ENCODE measurements around the gene NELFA.
"Not testable (repeated sequence)": the region's sequence is repeated elsewhere in the genome, so short reads cannot be mapped to it uniquely, and the experiment has no call there.

Gene NELFA

DNA sequence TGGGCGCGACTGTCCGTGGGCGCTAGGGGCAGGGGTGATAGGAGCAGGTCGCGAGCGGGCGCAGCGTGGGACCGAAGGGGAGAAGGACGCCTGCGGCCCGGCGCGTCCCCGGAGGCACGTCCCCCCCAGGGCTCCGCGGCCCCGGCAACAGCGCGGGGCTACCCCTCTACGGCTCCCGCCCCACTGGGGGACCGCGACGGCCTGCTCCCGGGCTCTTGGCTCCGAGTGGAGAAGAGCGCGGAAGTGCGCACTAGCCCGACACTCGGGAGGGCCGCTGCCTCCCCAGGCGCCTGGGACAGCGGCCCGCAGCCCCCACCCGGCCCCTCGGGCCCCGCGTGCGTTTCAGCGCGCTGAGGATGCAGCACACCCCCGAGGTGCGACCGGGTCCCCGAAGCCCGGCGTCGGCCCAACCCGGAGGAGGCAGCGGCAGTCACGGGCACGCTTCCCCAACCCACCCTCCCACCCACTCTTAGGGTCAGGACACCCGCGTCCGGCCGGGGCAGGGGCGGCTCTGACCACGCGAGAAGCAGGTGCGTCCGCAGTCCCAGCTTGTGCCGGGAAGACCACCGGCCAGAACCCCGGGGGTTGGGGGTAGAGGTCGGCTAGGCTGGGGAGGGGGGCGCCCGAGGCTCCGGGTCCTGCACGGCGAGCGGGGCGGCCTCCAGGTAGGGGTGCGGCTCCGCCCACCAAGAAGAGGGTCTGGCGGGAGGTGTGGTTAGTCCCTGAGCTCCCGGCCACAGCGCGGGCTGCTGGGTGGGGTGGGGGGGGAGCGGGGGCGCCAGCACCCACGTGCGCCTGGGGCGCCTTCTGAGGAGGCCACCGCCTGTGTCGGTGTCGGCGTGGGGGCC lies 31.8 kb upstream of the NELFA start:
- DNase-seq, result no peak

DNA sequence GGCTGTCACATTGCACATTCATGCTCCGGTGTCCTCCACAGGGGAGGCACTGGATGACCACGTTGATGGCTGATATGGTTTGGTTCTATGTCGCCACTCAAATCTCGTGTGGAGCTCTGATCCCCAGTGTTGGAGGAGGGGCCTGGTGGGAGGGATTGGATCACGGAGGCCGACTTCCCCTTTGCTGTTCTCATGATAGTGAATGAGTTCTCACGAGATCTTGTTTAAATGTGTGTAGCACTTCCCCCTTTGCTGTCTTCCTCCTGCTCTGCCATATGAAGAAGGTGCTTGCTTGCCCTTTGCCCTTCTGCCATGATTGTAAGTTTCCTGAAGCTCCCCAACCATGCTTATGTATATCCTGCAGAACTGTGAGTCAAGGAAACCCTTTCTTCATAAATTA lies 28.1 kb upstream of the NELFA start:
- DNase-seq, result no peak

- no peak for DNase-seq
Measured at GRCh38 chr4:2036327-2036726, 27.6 kb upstream of the NELFA start.

GRCh38 chr4:2031161-2031560 lies 22.4 kb upstream of the NELFA start:
- DNase-seq, result not testable (repeated sequence)

GRCh38 chr4:2027120-2027519 lies 18.3 kb upstream of the NELFA start:
- DNase-seq, result not testable (repeated sequence)

GRCh38 chr4:2025817-2026216 lies 17.0 kb upstream of the NELFA start:
- DNase-seq, result no peak

GRCh38 chr4:2024683-2025082 lies 15.9 kb upstream of the NELFA start:
- no peak for DNase-seq

DNA sequence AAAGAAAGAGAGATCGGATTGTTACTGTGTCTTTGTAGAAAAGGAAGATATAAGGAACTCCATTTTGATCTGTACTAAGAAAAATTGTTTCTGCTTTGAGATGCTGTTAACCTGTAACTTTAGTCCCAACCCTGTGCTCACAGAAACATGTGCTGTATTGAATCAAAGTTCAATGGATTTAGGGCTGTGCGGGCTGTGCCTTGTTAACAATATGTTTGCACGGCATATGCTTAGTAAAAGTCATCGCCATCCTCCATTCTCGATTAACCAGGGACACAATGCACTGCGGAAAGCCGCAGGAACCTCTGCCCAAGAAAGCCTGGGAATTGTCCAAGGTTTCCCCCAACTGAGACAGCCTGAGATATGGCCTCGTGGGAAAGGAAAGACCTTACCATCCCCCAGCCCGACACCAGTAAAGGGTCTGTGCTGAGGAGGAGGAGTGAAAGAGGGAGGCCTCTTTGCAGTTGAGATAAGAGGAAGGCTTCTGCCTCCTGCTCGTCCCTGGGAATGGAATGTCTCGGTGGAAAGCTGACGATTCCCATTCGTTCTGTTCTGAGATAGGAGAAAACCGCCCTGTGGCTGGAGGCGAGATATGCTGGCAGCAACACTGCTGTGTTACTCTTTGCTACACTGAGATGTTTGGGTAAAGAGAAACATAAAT lies 12.7 kb upstream of the NELFA start:
- not testable (repeated sequence) for DNase-seq

DNA sequence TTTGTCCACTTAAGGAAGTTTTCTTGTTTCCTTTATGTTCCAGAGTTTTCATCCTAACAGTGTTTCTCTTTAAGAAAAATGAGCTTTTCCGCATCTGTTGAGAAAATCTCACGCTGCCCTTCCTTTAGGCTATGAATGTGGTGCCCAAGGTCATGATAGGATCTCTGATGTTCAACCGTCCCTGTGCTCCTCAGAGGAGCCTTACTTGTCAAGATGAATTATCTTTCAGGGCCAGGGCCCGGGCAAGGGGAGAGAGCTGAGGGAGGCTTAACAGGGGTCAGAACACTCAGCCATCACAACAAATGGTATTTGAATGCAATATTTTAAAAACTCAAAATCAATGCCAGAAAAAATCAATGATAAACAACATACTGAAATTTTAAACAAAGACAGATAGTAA lies 6.2 kb upstream of the NELFA start:
- no peak for DNase-seq

DNA sequence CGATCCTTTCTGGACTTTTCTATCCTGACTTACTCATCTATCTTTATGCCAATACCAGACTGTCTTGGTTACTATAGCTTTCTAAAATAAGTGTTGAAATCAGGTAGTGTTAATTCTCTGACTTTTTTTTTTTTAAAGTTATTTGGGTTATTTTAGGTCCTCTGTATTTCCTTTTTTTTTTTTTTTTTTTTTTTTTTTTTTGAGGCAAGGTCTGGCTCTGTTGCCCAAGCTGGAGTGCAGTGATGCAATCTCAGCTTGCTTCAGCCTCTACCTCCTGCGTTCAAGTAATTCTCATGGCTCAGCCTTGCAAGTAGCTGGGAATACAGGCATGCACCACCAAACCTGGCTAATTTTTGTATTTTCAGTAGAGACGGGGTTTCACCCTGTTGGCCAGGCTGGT lies 2.8 kb upstream of the NELFA start:
- no peak for DNase-seq

DNA sequence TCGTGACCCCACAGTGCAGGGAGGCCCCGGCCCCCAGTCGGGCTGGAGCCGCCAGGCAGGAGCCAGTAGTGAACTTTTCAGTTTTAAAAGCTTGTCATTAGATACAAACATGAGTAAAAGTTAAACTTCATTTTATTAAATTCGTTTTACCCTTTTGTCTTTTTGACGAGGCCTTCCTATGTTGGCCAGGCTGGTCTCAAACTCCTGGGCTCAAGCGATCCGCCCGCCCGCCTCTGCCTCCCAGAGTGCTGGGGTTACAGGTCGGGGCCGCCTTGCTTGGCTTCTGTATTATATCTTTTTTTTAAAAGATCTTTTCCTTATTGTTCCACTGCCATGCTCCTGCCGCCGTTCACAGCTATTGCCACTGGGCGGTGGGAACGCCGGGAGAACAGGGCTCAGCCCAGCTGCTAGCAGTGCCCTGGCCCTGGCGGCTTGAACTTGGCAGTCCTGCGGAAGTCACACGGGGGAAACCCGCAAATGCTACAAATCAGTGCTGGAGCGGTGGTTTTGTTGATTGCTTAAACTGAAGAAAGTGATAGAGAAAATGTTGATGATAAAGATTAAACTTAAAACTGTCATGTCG lies 968 bp upstream of the NELFA start:
- DNase-seq, result no peak

- no peak for DNase-seq
Measured at GRCh38 chr4:2008671-2008920, 178 bp downstream of the NELFA start.

GRCh38 chr4:2007804-2008670 lies 737 bp downstream of the NELFA start:
- no peak for DNase-seq

DNA sequence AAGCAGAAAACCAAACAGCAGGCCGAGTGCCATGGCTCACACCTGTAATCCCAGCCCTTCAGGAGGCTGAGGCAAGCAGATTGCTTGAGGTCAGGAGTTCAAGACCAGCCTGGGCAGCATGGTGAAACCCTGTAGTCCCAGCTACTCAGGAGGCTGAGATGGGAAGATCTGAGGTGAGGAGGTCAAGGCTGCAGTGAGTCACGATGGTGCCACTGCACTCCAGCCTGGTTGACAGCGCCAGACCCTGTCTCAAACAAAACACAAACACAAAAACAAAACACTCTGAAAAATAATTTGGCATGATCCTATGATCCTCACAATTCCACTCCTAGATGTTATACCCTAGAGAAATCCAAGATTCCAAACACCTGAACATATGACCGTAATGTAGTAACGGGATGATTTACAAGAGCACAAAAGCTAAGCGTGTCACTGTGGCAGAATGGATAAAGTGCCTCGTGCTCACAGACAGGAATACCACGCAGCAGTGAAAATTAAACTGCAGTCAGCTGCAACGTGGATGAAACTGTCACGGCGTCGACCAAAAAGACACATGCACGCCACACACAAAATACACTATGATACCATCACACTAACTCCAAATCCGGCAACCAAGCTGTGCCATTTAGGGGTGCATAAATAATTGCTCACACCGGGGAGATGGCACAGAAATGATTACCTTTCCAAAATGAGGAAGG lies 1.7 kb downstream of the NELFA start:
- no peak for DNase-seq

- no peak for DNase-seq
Measured at GRCh38 chr4:2006367-2006766, 2.4 kb downstream of the NELFA start.

GRCh38 chr4:2003361-2003760 lies 5.4 kb downstream of the NELFA start:
- not testable (repeated sequence) for DNase-seq

GRCh38 chr4:1999308-1999707 lies 9.5 kb downstream of the NELFA start:
- not testable (repeated sequence) for DNase-seq

GRCh38 chr4:1998296-1998695 lies 10.5 kb downstream of the NELFA start:
- no peak for DNase-seq

- no peak for DNase-seq
Measured at GRCh38 chr4:1997712-1998111, 11.1 kb downstream of the NELFA start.

DNA sequence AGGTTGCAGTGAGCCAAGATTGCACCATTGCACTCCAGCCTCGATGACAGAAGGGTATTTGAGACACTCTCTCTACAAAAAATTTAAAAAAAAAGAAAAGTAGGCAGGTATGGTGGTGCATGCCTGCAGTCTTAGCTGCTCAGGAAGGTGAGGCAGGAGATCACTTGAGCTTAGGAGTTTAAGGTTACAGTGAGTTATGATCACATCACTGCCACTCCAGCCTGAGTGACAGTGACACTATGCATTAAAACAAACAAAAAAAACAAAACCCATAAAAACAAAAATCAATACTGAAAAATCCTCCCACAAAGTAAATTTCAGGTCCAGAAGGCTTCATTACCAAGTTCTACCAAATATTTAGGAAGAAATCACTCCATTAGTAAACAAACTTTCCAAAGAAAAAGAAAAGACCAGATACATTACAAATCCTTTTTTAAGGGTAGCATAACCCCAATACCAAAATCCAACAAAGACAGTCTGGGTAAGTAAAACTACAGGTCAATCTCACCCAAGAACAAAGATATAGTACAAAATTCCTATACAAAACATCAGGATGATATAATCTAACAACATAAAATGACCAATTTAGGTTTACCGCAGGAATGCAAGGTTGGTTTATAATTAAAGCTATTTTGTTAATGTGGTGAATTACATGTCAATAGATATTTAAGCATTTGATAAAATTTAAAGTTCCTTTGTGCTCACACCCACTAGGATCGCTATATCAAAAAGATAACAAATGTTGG lies 11.7 kb downstream of the NELFA start:
- no peak for DNase-seq

GRCh38 chr4:1994938-1995337 lies 13.8 kb downstream of the NELFA start:
- DNase-seq, result no peak

All from NCI-H1417 treated with DMSO at 0.1 percent for 48 hours (cell line).